Rectal smooth muscle tissue (tissue), 1 donor: ENCODE measurements around the gene MT3.
"Not testable (repeated sequence)": the region's sequence is repeated elsewhere in the genome, so short reads cannot be mapped to it uniquely, and the experiment has no call there.

ENCODE experiments used
- H3K27ac ChIP-seq: one replicate; pipeline ENCODE4 v1.7.0; 2013; ENCODE audit warnings: low read depth, low read length, inconsistent platforms
- H3K27me3 ChIP-seq: one replicate; pipeline ENCODE4 v1.7.0; 2013; ENCODE audit warnings: low read length; ENCODE audit not compliant: control insufficient read depth, insufficient read depth
- H3K36me3 ChIP-seq: one replicate; pipeline ENCODE4 v1.7.0; 2013; ENCODE audit warnings: low read length; ENCODE audit not compliant: control insufficient read depth, insufficient read depth
- H3K4me1 ChIP-seq: one replicate; pipeline ENCODE4 v1.7.0; 2013; ENCODE audit warnings: low read length; ENCODE audit not compliant: control insufficient read depth, insufficient read depth
- H3K4me3 ChIP-seq: one replicate; pipeline ENCODE4 v1.7.0; 2013; ENCODE audit warnings: low read length
- H3K9ac ChIP-seq: one replicate; pipeline ENCODE4 v1.7.0; 2013; ENCODE audit warnings: low read length

The MT3 gene

GRCh38 chr16:56560447-56560846 lies 28.9 kb upstream of the MT3 start:
- Histone ChIP-seq H3K36me3 (no peaks in the 10 kb centered on the region), H3K4me1 (no peaks in the 10 kb centered on the region), H3K9ac (no peak overlapping the region), H3K4me3 (no peak overlapping the region), H3K27me3 (no peaks in the 10 kb centered on the region), H3K27ac (no peak overlapping the region)

GRCh38 chr16:56561126-56561525 lies 28.2 kb upstream of the MT3 start:
- Histone ChIP-seq H3K27ac (no peak overlapping the region), H3K36me3 (no peaks in the 10 kb centered on the region), H3K4me3 (no peak overlapping the region), H3K27me3 (no peaks in the 10 kb centered on the region), H3K9ac (no peak overlapping the region), H3K4me1 (no peaks in the 10 kb centered on the region)

- no peak within 1 kb of the TSS for H3K4me3 ChIP-seq
- H3K27ac ChIP-seq = no peak within 1 kb of the TSS
- H3K9ac ChIP-seq = no peak within 1 kb of the TSS
- no peaks in the 10 kb centered on the region for H3K27me3 ChIP-seq
- H3K4me1 ChIP-seq = no peaks in the 10 kb centered on the region
- no peaks in the 10 kb centered on the region for H3K36me3 ChIP-seq
These were observed 24.4 kb upstream of the MT3 start, which contains the start of gene MT4 for GRCh38 chr16:56564793-56565477. Gene MT4 (plus strand): TSS chr16:56565073. CDS start chr16:56565129, 56 bp downstream.

GRCh38 chr16:56569971-56570370 lies 19.4 kb upstream of the MT3 start:
- Histone ChIP-seq H3K4me3 (no peak overlapping the region), H3K36me3 (no peaks in the 10 kb centered on the region), H3K27ac (no peak overlapping the region), H3K27me3 (no peaks in the 10 kb centered on the region), H3K9ac (no peak overlapping the region), H3K4me1 (no peaks in the 10 kb centered on the region)

- H3K36me3 ChIP-seq = no peaks in the 10 kb centered on the region
- no peak overlapping the region for H3K4me3 ChIP-seq
- no peak overlapping the region for H3K27ac ChIP-seq
- H3K9ac ChIP-seq = no peak overlapping the region
- H3K4me1 ChIP-seq = no peaks in the 10 kb centered on the region
- H3K27me3 ChIP-seq = no peaks in the 10 kb centered on the region
These were observed 17.8 kb upstream of the MT3 start for GRCh38 chr16:56571525-56571924.

- Histone ChIP-seq H3K36me3 (no peaks in the 10 kb centered on the region), H3K4me1 (no peaks in the 10 kb centered on the region), H3K9ac (no peak overlapping the region), H3K27ac (no peak overlapping the region), H3K4me3 (no peak overlapping the region), H3K27me3 (no peaks in the 10 kb centered on the region)
These were observed 14.7 kb upstream of the MT3 start for GRCh38 chr16:56574625-56575024.

GRCh38 chr16:56576585-56577299 lies 12.6 kb upstream of the MT3 start:
- Histone ChIP-seq H3K27me3 (no peaks in the 10 kb centered on the region), H3K27ac (no peak overlapping the region), H3K4me3 (no peak overlapping the region), H3K4me1 (no peaks in the 10 kb centered on the region), H3K9ac (no peak overlapping the region), H3K36me3 (no peaks in the 10 kb centered on the region)

- Histone ChIP-seq H3K9ac (no peak overlapping the region), H3K4me1 (no peaks in the 10 kb centered on the region), H3K36me3 (no peaks in the 10 kb centered on the region), H3K27ac (no peak overlapping the region), H3K27me3 (no peaks in the 10 kb centered on the region), H3K4me3 (no peak overlapping the region)
These were observed 12.1 kb upstream of the MT3 start for GRCh38 chr16:56577300-56577625.

- no peak overlapping the region for H3K4me3 ChIP-seq
- H3K27ac ChIP-seq = no peak overlapping the region
- no peaks in the 10 kb centered on the region for H3K4me1 ChIP-seq
- H3K27me3 ChIP-seq = no peaks in the 10 kb centered on the region
- H3K9ac ChIP-seq = no peak overlapping the region
- no peaks in the 10 kb centered on the region for H3K36me3 ChIP-seq
These were observed 8.8 kb upstream of the MT3 start for GRCh38 chr16:56580391-56581048.

GRCh38 chr16:56582911-56583310 lies 6.4 kb upstream of the MT3 start:
- H3K36me3 ChIP-seq, H3K9ac ChIP-seq, H3K27ac ChIP-seq, H3K4me3 ChIP-seq, H3K4me1 ChIP-seq, H3K27me3 ChIP-seq: not testable (repeated sequence)

- no peak overlapping the region for H3K9ac ChIP-seq
- H3K27me3 ChIP-seq = no peaks in the 10 kb centered on the region
- H3K4me1 ChIP-seq = no peaks in the 10 kb centered on the region
- H3K36me3 ChIP-seq = no peaks in the 10 kb centered on the region
- no peak overlapping the region for H3K27ac ChIP-seq
- H3K4me3 ChIP-seq = no peak overlapping the region
These were observed 5.8 kb upstream of the MT3 start for GRCh38 chr16:56583351-56584168.

- H3K4me3 ChIP-seq = no peak overlapping the region
- H3K36me3 ChIP-seq = no peaks in the 10 kb centered on the region
- H3K9ac ChIP-seq = no peak overlapping the region
- no peaks in the 10 kb centered on the region for H3K4me1 ChIP-seq
- peaks cover 4% of the 10 kb centered on the region for H3K27me3 ChIP-seq
- no peak overlapping the region for H3K27ac ChIP-seq
These were observed 5.1 kb upstream of the MT3 start for GRCh38 chr16:56584276-56584675.
